ENCODE data around the gene ZNF235. TPM values are rescaled to one million over a fixed set of nuclear protein-coding genes. Genes with fewer than 3 reads are reported as not detected.
"Not testable (repeated sequence)": the region's sequence is repeated elsewhere in the genome, so short reads cannot be mapped to it uniquely, and the experiment has no call there.

Gene ZNF235
- total RNA-seq, 1 donor from 2014 or later: 11.2 TPM

DNA sequence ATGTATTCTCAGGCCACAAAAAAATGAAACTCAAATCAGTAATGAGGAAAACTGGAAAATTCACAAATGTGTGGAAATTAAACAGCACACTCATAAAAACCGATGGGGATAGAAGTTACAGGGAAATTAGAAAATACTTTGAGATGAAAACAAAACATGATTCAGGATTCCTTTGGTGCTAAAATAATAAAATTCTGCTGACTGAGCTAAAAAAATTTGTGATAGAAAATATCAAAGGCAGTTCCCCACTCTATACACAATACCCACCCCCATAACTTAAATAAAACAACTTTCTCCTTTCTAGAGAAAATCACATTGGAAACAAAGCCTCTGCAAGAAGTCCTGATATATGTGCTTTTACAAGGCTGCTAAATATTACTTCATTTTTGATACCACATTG is 46.7 kb downstream of the ZNF235 start:
- Mint-ChIP-seq H3K9me3 (peaks cover 31% of the 10 kb centered on the region), H3K36me3 (peaks cover 18% of the 10 kb centered on the region), H3K27me3 (no peaks in the 10 kb centered on the region), H3K4me3 (peak overlapping the region; percentile 30), H3K4me1 (ENCODE audit: unreplicated experiment) (peaks cover 6% of the 10 kb centered on the region), H3K27ac (no peak overlapping the region)
- DNase-seq (ENCODE audit: extremely low spot score, unreplicated experiment): no peak
- TF ChIP-seq, protein P1, sequence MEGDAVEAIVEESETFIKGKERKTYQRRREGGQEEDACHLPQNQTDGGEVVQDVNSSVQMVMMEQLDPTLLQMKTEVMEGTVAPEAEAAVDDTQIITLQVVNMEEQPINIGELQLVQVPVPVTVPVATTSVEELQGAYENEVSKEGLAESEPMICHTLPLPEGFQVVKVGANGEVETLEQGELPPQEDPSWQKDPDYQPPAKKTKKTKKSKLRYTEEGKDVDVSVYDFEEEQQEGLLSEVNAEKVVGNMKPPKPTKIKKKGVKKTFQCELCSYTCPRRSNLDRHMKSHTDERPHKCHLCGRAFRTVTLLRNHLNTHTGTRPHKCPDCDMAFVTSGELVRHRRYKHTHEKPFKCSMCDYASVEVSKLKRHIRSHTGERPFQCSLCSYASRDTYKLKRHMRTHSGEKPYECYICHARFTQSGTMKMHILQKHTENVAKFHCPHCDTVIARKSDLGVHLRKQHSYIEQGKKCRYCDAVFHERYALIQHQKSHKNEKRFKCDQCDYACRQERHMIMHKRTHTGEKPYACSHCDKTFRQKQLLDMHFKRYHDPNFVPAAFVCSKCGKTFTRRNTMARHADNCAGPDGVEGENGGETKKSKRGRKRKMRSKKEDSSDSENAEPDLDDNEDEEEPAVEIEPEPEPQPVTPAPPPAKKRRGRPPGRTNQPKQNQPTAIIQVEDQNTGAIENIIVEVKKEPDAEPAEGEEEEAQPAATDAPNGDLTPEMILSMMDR (conservative IDR thresholded peaks at IDR 0.05): no peak

DNA sequence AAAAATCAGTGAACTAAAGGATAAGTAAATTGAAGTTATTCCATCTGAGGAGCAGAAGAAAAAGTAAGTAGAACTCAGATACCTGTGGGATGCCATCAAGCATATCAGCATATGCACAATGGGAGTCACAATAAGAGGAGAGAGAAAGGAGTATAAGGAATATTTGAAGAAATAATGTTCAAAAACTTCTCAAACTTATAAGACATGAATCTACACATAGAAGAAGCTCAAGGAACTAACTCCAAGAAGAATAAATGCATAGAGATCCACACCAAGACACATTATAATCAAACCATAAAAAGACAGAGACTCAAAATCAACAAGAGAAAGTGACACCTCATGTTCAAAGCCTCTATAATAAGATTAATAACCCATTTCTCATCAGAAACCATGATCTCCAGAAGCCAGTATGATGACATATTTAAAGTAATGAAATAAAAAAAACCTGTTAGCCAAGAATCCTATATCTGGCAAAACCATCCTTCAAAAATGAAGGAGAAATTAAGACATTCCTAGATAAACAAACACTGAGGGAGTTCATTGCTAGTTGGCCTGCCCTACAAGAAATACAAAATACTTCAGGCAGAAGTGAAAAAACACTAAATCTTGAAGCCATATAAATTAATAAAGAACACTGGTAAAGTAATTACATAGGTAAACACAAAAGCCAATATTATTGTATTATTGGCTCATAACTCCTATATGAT is 49.0 kb downstream of the ZNF235 start:
- peaks cover 37% of the 10 kb centered on the region for H3K9me3 Mint-ChIP-seq
- TF ChIP-seq, protein P1 (conservative IDR thresholded peaks at IDR 0.05): no peak
- no peak overlapping the region for H3K27ac Mint-ChIP-seq
- no peak for DNase-seq (ENCODE audit: extremely low spot score, unreplicated experiment)
- H3K36me3 Mint-ChIP-seq: peaks cover 34% of the 10 kb centered on the region
- H3K27me3 Mint-ChIP-seq: no peaks in the 10 kb centered on the region
- no peak overlapping the region for H3K4me3 Mint-ChIP-seq
- H3K4me1 Mint-ChIP-seq (ENCODE audit: unreplicated experiment): peaks cover 6% of the 10 kb centered on the region

DNA sequence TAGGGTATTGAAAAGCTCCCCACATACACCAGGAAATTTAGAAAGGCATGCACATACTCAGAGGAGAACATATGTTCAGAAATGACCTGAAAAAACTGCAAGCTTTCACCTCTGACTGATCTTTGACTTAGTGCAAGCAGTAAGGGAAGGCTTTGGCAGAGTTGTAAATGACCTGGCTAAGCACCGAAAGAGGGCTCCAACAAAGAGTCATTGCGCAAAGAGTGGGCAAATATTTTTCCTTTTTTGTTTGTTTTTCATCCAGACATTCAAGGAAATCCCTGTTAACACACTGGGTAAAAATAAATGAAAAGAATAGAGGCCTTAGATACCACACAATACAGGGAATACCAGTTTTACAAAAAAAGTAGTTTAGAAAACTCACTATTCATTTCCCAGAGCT is 50.3 kb downstream of the ZNF235 start:
- Mint-ChIP-seq H3K9me3 (peaks cover 45% of the 10 kb centered on the region), H3K4me3 (no peak overlapping the region), H3K36me3 (peaks cover 47% of the 10 kb centered on the region), H3K27ac (no peak overlapping the region), H3K27me3 (no peaks in the 10 kb centered on the region), H3K4me1 (ENCODE audit: unreplicated experiment) (no peaks in the 10 kb centered on the region)
- DNase-seq (ENCODE audit: extremely low spot score, unreplicated experiment): no peak
- TF ChIP-seq, protein P1 (conservative IDR thresholded peaks at IDR 0.05): no peak

DNA sequence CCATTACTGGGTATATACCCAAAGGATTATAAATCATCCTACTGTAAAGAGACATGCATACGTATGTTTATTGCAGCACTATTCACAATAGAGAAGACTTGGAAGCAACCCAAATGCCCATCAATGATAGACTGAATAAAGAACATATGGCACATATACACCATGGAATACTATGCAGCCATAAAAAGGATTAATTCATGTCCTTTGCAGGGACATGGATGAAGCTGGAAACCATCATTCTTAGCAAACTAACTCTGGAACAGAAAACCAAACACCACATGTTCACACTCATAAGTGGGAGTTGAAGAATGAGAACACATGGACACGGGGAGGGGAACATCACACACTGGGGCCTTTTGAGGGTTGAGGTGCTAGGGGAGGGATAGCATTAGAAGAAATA is 51.4 kb downstream of the ZNF235 start:
- H3K4me1 Mint-ChIP-seq (ENCODE audit: unreplicated experiment); H3K27ac Mint-ChIP-seq; H3K27me3 Mint-ChIP-seq; H3K4me3 Mint-ChIP-seq; DNase-seq (ENCODE audit: extremely low spot score, unreplicated experiment): not testable (repeated sequence)
- H3K9me3 Mint-ChIP-seq: peaks cover 45% of the 10 kb centered on the region
- peaks cover 50% of the 10 kb centered on the region for H3K36me3 Mint-ChIP-seq

DNA sequence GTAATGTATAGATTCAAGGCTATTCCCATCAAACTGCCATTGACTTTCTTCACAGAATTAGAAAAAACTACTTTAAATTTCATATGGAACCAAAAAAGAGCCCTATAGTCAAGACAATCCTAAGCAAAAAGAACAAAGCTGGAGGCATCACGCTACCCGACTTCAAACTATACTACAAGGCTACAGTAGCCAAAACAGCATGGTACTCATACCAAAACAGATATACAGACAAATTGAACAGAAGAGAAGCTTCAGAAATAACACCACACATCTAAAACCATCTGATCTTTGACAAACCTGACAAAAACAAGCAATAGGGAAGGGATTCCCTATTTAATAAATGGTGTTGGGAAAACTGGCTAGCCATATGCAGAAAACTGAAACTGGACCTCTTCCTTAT is 52.5 kb downstream of the ZNF235 start:
- H3K36me3 Mint-ChIP-seq: peaks cover 51% of the 10 kb centered on the region
- not testable (repeated sequence) for H3K4me3 Mint-ChIP-seq; H3K27me3 Mint-ChIP-seq; DNase-seq (ENCODE audit: extremely low spot score, unreplicated experiment); H3K4me1 Mint-ChIP-seq (ENCODE audit: unreplicated experiment); H3K27ac Mint-ChIP-seq
- H3K9me3 Mint-ChIP-seq: peaks cover 37% of the 10 kb centered on the region

DNA sequence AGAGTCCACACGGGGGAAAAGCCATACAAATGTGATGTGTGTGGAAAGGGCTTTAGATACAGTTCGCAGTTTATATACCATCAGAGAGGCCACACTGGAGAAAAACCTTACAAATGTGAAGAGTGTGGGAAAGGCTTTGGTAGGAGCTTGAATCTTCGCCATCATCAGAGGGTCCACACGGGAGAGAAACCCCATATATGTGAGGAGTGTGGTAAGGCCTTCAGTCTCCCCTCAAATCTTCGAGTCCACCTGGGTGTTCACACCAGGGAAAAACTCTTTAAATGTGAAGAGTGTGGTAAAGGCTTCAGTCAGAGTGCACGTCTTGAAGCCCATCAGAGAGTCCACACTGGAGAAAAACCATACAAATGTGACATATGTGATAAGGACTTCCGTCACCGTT is 68.4 kb downstream of the ZNF235 start:
- Mint-ChIP-seq H3K27ac (no peak overlapping the region), H3K36me3 (peaks cover 67% of the 10 kb centered on the region), H3K9me3 (peaks cover 17% of the 10 kb centered on the region), H3K27me3 (no peaks in the 10 kb centered on the region), H3K4me1 (ENCODE audit: unreplicated experiment) (no peaks in the 10 kb centered on the region), H3K4me3 (no peak overlapping the region)
- TF ChIP-seq, protein P1 (conservative IDR thresholded peaks at IDR 0.05): no peak
- no peak for DNase-seq (ENCODE audit: extremely low spot score, unreplicated experiment)

Other genes with a start within 250 kb of the ZNF235 start
- gene ZNF284, start 232.9 kb downstream of the ZNF235 start, total RNA-seq (ENCODE audit: low replicate concordance): 4.9 and 5.2 TPM in 2 replicates
- 28.9 and 32.8 TPM in 2 replicates for gene ZNF224, start 210.7 kb downstream of the ZNF235 start, total RNA-seq (ENCODE audit: low replicate concordance)
- 5.8 and 8.4 TPM in 2 replicates for gene ZNF225, start 191.6 kb downstream of the ZNF235 start, total RNA-seq (ENCODE audit: low replicate concordance)
- gene ZNF234, start 163.5 kb downstream of the ZNF235 start, total RNA-seq (ENCODE audit: low replicate concordance): 17.2 and 20.7 TPM in 2 replicates
- 25.1 and 28.8 TPM in 2 replicates for gene ZNF226, start 139.9 kb downstream of the ZNF235 start, total RNA-seq (ENCODE audit: low replicate concordance)
- 21.3 and 32.1 TPM in 2 replicates for gene ZNF227, start 92.5 kb downstream of the ZNF235 start, total RNA-seq (ENCODE audit: low replicate concordance)
- gene ZNF233, start 45.1 kb downstream of the ZNF235 start, total RNA-seq (ENCODE audit: low replicate concordance): 3.2 and 4.4 TPM in 2 replicates
- 8.0 and 9.8 TPM in 2 replicates for gene ZNF112, start 51.7 kb upstream of the ZNF235 start, total RNA-seq (ENCODE audit: low replicate concordance)
- gene ZNF285, start 96.6 kb upstream of the ZNF235 start, total RNA-seq (ENCODE audit: low replicate concordance): 9.6 and 10.4 TPM in 2 replicates
- 12.0 and 20.4 TPM in 2 replicates for gene ZNF229, start 143.4 kb upstream of the ZNF235 start, total RNA-seq (ENCODE audit: low replicate concordance)
- 11.3 and 12.4 TPM in 2 replicates for gene ZNF180, start 195.5 kb upstream of the ZNF235 start, total RNA-seq (ENCODE audit: low replicate concordance)
- gene CEACAM20, start 224.7 kb upstream of the ZNF235 start, total RNA-seq (ENCODE audit: low replicate concordance): 2.3 TPM in 1 of 2 replicates, not detected in the other

Data from type B pancreatic cell (in vitro differentiated cells).